HG02943 (cell line): ENCODE results near the gene RAB18.
"Not testable (repeated sequence)": the region's sequence is repeated elsewhere in the genome, so short reads cannot be mapped to it uniquely, and the experiment has no call there.

Experiments
- ATAC-seq: cut with Tn5 transposase; IDR thresholded peaks from one replicate; pipeline ENCODE4 v1.9.1; 2021; ENCODE audit warnings: mild to moderate bottlenecking, low read depth, moderate library complexity; ENCODE audit not compliant: unreplicated experiment

The RAB18 gene

GRCh38 chr10:27541796-27542729 lies 38.0 kb downstream of the RAB18 start:
- no peak for ATAC-seq

GRCh38 chr10:27542812-27543211 lies 38.7 kb downstream of the RAB18 start:
- ATAC-seq, result no peak

GRCh38 chr10:27547047-27547446 lies 42.9 kb downstream of the RAB18 start:
- ATAC-seq, result no peak

DNA sequence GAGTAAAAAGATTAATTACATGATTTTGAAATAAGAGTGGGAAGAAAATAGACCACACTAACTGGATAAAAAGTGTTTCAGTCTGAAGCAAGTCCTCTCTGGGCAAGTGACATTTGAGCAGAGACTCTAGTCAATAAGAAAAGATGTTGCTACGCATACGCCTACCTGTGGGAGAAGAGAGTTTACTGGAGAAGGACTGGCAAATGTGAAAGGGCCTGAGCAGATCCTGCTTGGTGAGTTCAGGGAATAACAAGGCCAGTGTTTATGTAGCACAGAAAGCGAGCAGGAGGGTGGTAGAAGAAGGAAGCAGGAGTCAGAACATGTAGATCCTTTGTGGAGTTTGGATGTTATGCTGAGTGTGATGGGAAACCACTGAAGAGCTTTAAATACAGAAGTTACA lies 43.4 kb downstream of the RAB18 start:
- no peak for ATAC-seq

DNA sequence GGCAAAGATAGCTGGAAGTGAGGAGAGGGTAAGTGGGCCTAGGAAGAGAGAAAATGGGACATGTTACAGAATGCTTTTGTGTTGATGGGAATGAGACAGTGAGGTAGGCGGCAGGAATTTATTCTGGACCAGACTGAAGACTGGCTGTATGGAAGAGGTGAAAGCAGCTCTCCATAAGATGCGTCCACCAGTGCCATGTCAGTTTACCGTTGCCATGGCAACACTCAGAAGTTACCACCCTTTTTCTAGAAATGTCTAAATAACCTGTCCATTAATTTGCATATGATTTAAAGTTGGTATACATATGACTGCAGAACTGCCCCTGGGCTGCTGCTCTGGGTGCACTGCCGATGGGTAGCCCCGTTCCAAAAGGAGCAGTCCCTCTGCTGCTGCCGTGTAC lies 46.7 kb downstream of the RAB18 start:
- ATAC-seq, result no peak

- no peak for ATAC-seq
Measured at GRCh38 chr10:27558612-27559020, 54.5 kb downstream of the RAB18 start.

DNA sequence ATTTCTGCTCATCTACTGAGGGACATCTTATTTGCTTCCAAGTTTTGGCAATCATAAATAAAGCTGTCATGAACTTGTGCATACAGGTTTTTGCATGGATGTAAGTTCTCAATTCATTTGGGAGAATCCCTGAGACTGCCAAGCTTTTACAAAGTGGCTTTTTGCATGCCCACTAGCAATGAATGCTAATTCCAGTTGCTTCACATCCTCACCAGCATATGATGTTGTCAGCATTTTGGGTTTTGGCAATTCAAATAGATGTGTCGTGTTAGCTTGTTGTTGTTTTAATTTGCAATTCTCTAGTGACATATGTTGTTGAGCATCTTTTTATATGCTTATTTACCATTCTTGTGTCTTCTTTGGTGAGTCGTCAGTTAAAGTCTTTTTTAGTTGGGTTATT lies 57.2 kb downstream of the RAB18 start:
- ATAC-seq, result no peak

DNA sequence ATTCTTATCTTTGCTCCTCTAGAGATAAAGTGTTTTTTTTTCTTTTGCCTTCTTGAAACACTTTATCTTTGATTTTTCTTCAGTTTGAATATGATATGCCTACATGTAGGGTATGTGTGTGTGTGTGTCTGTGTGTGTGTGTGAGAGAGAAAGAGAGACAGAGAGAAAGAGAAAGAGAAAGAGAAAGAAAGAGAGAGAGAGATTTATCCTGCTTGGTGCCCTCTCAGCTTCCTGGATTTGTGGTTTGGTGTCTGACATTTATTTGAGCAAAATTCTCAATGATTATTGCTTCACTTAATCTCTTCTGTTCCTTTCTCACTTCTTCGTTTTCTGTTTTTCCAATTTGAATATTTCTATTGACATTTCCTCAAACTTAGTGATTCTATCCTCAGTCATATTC lies 60.3 kb downstream of the RAB18 start:
- ATAC-seq, result no peak

DNA sequence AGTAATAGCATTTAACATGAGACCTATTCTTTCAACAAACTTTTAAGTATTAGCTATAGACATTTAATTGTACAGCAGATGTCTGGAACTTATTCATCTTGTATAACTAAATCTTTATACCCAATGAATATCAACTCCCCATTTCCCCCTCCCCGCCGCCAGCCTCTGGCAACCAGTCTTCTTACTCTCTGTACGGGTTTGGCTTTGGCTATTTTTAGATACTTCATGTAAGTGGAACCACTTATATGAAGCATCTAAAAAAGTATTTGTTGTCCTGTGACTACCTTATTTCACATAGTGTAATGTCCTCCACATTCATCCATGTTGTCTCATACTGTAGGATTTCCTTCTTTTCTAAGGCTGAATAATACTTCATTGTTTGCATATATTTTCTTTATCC lies 60.8 kb downstream of the RAB18 start:
- no peak for ATAC-seq

DNA sequence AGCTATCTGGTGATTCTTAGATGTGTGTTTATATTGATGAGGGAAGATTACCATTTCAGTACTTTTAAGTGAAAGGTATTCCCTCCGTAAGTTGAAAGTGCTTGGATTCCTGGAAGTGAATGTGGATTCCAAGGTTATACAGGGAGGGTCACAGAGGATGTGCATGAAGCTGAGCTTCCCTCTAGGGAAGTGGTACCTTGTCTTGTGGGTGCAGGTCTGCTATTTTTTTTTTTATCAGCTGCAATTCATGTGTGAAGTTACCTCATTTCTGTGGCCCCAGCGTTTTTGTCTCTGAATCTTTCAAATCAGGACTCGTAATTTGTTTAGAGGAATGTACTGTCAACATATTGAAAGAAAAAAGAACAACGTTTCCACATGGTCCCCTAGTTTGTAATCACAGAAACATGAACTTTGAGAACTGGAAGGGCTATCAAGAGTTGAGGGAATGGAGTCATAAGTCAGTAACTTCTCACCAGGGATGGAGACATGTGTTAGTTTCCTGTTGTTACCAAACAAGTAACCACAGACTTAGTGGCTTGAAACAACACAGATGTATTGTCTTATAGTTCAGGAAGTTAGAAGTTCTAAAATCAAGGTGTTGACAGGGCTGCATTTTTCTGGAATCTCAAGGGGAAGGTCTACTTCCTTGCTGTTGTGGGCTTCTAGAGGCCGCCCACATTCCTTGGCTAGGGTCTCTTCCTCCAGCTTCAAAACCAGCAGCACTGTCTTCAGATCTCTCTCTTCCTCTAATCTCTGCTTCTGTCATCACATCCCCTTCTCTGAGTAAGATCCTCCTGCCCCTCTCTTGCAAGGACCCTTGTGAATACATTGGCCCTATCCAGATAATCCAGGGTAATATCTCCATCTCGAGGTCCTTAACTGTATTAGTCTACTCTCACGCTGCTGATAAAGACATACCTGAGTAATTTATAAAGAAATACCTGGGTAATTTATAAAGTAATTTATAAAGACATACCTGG lies 64.4 kb downstream of the RAB18 start:
- no peak for ATAC-seq

GRCh38 chr10:27569946-27570345 lies 65.8 kb downstream of the RAB18 start:
- no peak for ATAC-seq

DNA sequence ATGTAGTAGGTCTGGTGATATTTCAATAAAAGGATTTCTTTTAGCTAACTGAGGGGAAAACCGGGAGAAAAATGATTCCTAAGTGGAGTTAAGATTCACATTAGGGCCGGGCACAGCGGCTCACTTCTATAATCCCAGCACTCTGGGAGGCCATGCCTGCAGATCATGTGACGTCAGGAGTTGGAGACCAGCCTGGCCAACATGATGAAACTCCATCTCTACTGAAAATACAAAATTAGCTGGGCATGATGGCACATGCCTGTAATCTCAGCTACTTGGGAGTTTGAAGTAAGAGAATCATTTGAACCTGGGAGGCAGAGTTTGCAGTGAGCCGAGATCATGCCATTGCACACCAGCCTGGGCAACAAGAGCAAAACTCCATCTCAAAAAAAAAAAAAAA lies 72.9 kb downstream of the RAB18 start:
- ATAC-seq, result not testable (repeated sequence)

- ATAC-seq, result no peak
Measured at GRCh38 chr10:27578316-27578715, 74.2 kb downstream of the RAB18 start.

DNA sequence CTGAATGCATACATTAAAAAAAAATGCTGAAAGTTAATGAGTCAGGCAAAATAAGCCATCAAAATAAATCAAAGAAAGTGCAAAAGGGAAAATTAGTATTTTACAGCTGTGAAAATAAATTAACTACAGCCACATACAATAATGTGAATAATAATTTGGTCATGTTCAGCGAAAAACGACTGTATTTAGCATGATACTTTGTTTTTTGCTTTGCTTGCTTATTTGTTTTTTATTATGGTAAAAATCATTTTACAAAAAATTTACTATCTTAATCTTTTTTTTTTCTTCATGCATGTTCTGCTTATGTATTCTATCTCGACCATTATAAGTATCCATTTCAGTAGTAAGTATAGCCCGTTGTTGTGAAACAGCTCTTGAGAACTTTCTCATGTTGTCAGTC lies 77.1 kb downstream of the RAB18 start:
- ATAC-seq, result no peak

- no peak for ATAC-seq
Measured at GRCh38 chr10:27584302-27584701, 80.2 kb downstream of the RAB18 start.
